ENCODE results near the gene MRPL48.
"Not testable (repeated sequence)": the region's sequence is repeated elsewhere in the genome, so short reads cannot be mapped to it uniquely, and the experiment has no call there.

MRPL48 gene

DNA sequence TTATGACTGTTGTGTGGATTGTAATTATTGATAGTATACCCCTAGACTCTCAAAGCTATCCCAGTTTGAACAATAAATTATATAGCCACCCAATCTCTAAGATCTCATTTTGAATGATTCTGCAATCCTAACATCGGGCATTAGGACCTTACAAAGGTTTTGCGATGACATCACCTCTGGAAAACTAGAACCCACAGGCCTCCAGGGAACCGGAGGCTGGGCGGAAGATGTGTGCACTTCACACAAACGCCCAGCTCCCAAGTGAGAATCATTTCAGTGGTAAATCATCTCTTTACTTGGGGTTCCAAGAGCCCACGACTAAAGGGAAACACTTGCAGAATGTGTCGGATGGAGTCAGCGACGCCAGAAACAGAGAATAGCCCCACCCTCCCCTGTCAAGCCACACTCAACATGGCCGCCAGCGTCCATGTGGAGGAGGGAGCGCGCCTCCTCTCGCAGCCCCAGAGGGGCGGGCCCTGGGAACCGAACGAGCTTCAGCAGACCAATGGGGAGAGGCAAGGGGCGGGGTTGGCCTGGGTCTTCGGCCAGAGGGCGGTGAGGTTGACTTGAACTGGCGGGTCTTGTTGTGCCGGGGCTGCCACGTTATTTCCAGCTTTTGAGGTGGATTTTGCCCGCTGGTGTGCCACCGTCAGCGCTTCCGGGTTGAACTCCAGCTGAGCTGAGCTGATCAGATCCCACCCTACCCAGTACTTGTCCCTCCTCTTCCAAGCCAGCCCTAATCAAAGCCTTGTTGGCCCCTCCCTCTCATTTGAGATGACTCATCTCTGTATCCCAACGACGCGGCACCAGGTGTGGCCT is 8.4 kb upstream of the MRPL48 start:
- DNase-seq: peak; percentile 98
- peak; percentile 99 for ATAC-seq

DNA sequence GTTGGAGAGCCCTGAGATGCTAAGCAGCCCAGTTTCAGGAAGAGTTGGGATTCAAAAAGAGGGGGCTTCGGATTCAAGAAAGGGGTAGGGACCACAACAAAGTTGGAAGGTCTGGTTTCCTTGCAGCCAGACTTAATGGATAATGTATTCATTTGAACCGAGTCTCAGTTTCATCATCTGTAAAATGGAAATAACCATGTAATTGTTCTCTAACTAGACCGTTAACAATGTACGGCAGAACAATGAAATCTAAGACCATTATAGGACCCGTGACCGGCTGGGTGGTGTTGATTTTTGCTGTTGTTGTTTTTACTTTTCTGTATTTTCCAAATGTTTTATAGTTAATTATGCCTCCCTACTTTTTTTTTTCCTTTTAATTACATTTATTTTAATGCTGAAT is 6.4 kb upstream of the MRPL48 start:
- no peak for ATAC-seq

DNA sequence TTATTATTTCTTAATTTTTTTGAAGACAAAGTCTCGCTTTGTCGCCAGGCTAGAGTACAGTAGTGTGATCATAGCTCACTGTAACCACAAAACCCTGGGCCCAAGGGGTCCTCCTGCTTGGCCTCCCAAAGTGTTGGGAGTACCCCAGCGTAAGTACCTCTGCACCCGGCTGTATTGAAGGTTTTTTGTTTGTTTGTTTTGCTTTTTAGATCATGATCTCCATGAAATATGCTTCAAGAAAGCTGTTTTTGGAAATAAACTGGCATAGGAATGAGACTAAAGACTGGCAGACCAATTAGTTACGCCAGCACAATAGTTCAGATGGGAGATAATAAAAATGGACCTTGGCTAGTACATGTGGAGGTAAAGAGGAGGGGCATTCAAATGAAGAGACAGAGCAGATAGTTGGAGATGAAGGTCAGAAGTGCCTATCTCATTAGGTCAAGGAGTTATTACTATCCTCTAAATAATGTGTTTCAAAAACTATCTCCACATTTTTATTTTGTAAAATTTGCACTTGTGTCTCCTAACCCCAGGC is 4.1 kb upstream of the MRPL48 start:
- ATAC-seq (no peak), DNase-seq (no peak)

More for the DNA sequence above, 6.4 kb upstream of the MRPL48 start:
- no peak for DNase-seq

DNA sequence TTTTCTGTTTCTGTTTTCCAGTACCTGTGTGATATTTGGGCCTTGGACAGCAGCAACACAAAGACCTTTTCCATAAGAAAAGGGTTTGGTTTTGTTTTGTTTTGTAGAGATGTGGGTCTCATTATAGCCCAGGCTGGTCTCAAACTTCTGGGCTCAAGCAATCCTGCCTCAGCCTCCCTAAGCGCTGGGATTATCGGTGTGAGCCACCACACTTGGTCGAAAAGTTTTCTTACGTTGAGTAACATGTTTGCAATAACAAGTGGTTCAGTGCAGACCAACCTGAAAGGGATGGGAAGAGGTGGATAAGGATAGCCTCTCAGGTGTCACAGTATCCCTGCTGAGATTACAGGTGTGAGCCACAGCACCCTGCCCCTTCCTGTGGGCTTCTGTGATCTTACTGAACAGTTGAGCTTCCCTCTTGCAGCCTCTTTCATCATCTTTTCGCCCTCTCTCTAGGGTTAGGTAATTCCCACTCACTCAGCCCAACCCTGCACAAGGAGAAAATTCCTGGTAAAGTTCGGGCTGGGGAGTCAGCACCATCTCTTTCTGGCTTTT is 3.5 kb upstream of the MRPL48 start:
- DNase-seq: no peak
- ATAC-seq: no peak

DNA sequence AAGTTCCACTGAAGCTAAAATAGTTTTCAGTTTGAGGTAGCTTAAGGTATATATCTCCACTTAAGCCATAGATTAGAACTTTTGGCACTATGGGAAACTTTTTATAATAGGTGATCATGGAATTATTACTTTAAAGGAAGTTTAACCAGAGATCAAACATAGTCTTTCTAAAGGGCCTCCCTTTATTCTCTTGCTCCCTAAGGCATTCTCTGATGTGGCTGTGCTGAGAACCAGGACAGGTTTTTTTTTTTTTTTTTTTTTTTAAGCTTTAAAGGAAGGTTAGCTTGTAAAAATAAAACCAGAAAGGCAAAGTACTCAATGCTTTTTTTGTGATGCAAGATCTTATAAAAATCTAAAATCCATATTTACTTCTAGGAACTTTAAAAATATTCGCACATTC is 2.9 kb upstream of the MRPL48 start:
- DNase-seq (no peak), ATAC-seq (no peak)

DNA sequence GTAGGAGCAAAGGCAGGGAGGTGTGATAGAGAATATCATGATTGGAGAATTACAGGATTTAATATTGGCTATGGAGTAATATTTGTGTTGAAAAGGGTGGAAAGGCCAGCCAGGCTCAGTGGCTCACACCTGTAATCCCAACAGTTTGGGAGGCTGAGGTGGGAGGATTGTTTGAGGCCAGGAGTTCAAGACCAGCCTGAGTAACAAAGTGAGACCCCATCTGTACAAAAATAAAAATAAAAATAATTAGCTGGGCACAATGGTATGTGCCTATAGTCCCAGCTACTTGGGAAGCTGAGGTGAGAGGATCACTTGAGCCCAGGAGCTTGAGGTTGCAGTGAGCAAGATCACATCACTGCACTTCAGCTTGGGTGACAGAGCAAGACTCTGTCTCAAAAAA is 2.2 kb upstream of the MRPL48 start:
- DNase-seq: not testable (repeated sequence)

DNA sequence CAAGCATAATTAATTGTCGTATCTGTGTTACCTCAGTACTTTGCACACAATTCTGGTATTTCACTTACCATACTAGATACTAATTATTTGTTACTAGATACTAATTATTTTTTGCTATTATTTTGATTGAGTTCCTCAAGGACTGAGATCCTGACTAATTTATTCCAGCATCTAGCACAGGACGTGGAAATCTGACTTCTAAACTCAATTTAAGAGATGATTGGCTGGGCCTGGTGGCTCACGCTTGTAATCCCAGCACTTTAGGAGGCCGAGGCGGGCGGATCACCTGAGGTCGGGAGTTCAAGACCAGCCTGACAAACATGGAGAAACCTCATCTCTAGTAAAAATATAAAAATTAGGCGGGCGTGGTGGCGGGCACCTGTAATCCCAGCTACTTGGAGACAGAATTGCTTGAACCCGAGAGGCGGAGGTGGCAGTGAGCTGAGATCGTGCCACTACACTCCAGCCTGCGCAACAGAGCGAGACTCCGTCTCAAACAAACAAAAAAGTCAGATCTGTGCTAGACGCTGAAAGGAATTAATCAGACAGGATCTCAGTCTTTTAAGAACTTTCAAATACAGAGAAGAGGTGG is 527 bp upstream of the MRPL48 start:
- no peak for ATAC-seq
- DNase-seq: no peak

More for the DNA sequence above, 2.2 kb upstream of the MRPL48 start:
- not testable (repeated sequence) for ATAC-seq

DNA sequence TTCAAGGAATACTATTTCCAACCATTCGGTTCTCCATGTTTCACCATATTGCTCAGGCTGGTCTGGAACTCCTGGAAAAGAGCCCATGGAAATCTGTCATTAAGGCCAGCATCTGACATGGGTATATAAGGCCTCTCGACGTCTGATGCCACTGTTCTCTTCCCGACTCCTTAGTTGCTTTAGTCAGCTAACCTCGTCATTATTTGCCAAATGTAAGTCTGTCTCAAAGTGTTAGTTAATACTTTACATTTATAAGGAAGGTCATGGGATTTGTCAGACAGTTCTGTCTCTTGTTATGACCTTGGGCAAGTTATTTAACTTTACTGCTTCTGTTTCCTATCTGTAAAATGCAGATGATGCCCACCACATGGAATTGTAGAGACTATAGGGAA is 1.6 kb downstream of the MRPL48 start:
- ATAC-seq: no peak

DNA sequence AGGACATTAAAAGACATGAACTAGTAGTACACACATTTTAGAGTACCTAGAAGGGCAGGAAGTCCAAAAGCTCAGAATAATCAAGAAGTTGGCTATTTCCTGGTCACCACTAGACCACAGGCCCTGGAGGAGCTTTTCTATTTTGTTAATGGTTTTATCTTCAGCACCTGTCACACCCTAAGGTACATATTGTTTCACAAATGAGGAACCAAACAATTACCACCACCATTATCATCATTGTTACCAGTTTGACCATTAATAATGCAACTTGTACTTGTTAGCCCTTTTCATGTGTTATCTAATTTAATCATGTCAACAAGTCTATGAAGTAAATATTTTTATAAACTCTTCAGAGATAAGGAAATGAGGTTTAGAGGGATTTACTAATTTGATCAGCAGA is 4.9 kb downstream of the MRPL48 start:
- DNase-seq (no peak), ATAC-seq (no peak)

More for the DNA sequence above, 1.6 kb downstream of the MRPL48 start:
- no peak for DNase-seq

DNA sequence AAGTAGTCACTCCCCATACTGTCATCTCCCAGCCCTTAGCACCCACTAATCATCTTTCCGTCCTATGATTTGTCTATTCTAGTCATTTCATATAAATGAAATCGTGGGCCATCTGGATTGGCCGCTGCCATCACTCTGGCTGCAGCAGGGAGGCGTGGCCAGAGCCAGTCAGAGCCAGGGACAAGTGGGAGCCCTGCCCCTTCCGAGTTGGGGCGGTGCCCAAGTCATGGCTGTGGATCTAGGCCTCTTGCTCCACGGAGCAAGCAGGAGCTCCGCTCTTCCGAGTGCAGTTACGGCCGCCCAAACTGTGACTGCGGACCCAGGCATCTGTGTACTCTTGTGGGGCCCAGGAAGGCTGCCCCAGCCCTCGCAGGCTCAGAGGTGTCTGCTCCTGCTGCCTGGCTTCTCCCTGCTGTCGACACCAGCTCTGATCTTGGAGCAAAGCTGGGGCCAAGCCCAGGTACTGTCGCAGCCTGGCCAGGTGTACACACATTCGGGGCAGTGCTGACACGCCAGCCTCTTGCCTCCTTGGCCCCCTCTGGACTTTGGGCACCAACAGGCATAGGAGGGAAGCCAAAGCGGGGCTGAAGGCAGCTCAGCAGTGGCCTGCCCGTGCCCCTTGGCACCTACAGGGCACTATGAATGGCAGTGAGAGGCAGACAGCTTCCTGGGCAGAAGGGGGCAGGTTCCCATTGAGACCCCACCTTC is 8.4 kb downstream of the MRPL48 start:
- DNase-seq: no peak
- no peak for ATAC-seq

DNA sequence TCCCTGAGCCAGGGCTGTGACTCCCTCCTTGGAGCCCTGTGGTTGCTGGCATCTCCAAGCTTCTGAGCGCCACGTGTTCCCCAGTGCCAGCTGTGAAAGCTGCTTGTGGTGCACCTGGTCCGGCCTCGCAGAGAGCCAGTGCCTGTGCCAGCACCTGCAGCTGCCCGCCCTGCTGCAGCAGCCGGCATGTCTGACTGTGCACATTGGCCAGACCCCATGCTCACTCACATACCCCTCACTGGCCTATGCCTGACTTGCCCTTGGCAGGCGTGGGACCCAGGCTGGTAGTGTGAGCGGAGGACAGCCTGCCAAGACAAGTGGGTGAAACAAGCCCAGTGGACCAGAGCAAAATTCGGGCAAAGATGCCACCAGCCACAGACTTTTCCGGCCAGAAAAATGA is 9.8 kb downstream of the MRPL48 start:
- DNase-seq (no peak), ATAC-seq (peak; percentile 40)

DNA sequence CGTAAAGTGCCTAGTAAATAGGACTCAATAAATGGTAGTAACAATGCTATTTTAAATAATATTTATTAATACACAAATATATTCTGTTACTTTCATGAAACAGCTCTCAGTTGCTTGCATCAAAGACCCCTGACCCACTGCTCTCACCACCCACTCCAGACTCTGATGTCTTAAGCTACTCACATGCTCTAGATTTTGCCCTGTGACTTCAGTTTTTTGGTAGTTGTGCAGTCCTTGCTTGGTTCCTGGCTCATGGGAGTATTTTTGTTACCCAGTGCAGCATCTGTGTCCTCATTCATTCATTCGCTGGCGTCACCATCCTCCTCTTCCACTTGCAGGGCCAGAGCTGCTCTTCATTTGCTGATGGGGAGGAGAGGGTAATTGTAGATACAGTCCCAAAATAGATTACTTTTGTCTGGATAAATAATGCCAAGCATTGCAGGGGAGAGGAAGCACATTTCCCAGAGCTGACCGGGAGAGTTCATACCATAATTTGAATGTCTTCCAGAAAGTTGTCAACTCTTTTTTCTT is 12.7 kb downstream of the MRPL48 start:
- DNase-seq: no peak
- ATAC-seq: no peak

DNA sequence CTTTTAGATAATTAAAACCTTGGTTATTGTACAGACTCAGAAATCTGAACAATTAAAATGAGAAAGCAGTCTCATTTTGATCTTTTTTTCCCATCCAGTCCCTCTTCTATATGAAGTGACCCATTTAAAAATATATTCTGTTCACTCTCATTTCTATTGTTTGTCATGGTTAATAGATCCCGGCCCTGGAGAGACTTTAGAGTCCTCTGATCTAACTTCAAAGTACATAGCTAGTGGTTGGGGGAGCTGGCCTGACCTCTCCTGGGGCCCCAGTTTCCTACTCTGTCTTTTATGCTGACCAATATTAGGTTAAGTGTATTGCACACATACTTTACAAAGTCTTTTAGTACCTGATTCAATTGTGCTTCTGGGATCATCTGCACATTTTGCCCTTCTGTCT is 13.5 kb downstream of the MRPL48 start:
- DNase-seq: no peak

DNA sequence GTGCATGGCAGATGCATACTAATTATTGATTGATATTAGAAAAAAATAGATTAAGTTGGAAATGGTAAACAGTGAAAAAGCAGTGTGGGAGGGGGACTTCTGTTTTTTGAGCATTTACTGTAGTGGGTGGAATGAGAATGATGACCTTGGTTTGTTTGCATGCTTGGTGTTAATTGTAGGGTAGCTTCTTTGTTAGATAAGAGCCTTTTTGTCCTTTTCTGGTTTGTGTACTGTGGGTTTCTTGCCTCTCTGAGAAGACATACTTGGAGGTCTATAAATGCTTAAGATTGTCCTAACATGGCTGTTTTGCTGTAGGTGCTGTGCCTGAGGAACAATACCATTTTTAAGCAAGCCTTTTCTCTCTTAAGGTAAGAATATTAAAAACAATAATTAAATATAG is 17.0 kb downstream of the MRPL48 start:
- DNase-seq (no peak), ATAC-seq (no peak)

More for the DNA sequence above, 13.5 kb downstream of the MRPL48 start:
- no peak for ATAC-seq

DNA sequence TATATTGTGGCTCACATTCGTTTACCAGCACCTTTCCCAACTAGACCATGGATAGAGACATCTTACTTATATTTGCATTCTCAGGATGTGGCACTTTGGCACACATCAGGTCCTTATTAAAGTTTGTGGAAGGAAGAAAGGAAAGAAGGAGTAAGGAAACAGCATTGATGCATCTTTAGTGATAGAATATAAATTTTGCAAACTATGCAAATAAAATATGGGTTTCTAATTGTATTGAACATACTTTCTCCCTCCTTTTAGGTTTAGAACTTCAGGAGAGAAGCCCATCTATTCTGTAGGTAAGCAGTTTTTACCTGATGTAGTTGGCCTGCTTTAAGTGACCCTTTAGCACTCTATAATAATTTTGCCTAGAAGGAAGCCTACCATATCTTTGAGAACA is 20.4 kb downstream of the MRPL48 start:
- no peak for DNase-seq
- no peak for ATAC-seq

DNA sequence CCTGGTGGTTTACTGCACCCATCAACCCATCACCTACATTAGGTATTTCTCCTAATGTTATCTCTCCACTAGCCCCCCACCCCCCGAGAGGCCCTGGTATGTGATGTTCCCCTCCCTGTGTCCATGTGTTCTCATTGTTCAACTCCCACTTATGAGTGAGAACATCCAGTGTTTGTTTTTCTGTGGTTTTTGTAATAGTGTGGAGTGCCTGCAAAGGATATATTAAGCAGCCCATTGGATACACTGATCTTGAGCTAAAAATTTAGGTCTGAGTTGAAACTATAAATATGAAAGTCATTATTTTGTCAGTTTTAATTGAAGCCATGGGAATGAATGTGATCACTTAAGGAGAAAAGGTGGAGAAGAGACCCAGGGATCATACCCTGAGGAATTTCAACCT is 23.0 kb downstream of the MRPL48 start:
- no peak for DNase-seq
- ATAC-seq: no peak

DNA sequence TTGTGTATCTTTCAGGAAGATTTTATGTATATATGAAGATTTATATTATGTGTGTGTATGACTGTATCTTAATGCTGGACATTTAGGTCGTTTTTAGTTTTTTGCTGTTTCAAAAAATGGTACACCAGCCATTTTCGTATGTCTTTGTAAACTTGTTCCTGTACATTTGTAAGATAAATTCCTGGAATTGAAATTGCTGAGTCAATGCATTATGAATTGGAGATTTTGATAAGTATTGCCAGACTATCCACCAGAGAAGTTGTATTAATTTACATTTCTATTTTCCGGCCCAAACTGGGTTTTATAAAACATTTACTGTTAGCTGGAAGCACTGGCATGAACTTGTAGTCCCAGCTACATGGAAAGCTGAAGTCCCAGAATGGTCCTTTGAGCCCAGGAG is 24.6 kb downstream of the MRPL48 start:
- no peak for ATAC-seq
- DNase-seq: no peak

DNA sequence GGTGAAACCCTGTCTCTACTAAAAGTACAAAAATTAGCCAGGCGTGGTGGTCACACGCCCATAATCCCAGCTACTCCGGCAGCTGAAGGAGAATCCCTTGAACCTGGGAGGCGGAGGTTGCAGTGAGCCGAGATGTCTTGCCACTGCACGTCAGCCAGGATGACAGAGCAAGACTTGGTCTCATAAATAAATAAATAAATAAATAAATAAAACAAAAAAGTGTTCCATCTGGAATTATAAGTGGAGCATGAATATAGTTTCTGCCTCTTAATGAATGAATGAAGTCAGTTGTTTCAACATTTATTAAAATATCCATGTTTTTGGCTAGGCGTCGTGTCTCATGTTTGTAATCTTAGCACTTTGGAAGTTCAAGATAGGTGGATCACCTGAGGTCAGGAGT is 27.1 kb downstream of the MRPL48 start:
- ATAC-seq (no peak), DNase-seq (no peak)

DNA sequence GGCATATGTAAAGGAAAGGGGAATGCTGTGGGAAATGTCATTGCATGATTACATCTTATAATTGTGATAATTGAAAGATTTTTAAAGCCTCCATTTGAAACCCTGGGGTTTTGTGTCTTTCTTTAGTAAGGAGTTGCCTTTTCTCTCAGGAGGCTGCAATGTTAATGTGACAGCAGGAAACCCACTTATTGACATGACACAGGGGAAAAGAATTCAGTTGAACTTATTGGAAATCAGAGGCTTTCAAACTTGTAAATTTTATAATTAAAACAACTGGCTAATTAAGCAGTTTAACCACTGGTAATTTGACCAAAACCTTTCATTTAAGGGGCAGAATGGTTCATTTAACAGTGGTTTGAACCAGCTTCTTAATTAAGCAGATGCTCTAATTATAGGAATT is 31.2 kb downstream of the MRPL48 start:
- ATAC-seq (no peak), DNase-seq (no peak)

DNA sequence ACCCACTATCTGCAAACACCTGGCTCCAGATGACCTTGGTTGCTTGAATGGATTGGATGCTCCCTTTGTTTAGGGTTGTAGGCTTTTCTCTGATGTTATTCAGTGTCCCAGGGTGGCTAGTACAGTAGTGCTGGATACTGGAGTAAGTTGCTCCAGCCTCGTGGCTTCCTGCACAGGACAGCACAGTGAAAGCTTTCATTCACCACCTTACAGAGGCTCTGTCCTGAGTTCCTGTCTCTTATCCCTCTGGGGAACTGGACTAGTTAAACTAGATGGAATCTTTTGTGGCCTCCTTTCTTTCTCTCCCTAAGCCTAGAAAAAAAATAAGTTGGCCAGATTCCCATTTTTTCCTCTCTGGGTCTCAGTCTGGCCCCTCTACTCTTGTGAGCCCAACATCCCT is 42.6 kb downstream of the MRPL48 start:
- no peak for ATAC-seq
- DNase-seq: no peak

DNA sequence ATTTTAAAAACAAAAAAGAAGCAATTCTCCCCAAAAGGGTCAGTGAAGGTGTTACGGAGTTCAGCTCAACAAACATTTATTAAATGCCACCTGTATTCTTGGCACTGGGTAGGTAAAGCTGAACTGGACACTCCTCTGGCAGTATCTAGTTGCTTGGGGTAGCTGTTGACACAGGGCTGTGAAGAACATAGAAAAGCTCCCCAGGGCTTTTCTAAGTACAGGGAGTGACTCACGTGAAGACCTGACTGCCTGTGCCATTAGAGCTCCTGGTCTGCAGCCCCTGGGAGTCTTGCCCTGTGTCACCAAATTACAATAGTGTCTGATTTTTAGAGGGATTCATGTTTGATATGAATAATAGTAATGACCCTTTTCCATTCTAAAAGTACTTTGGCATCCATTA is 45.4 kb downstream of the MRPL48 start:
- ATAC-seq: no peak
- DNase-seq: no peak

DNA sequence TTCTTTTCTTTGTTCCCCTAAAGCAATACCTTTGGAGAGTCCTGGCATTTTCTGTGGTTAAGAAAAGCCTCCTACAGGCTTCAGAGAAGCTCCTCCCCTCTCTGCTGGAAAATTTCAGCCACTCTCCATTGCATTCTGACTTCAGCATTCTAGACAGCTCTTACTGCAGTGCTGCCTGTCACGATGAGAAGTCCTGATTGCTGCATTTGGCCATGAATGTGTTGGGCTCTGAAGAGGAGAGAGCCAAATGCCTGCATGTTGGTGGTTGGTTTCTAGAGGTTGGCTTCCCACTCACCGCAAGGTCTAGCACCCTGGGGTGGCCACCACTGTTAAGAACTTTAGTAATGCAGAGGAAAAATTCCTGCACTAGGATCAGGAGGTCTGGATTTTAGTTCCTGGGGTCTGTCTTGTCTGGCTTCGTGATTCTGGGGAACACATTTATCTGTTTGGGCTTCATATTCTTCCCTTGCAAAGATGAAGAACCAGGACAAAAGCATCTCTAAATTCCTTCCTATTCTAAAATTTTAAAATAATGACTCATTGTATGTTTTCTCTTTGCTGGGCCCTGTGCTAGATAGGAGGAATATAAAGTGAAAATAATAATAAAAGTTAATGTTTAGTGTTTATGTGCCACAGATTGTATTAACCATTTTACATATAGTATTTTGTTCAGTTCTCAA is 50.9 kb downstream of the MRPL48 start:
- DNase-seq (no peak), ATAC-seq (no peak)
